HEK293 (cell line): Measurements from ENCODE around the gene EFNA2.
A peak's percentile ranks its signal among the peaks of the same experiment; 100 is the strongest.

Experiments
- KLF8 ChIP-seq: fragments of 450-650 bp; formaldehyde crosslinking; IDR thresholded peaks from 2 replicates; pipeline ENCODE4 v1.5.1; 2016; ENCODE audit warnings: missing biosample characterization, missing genetic modification characterization
- PRDM1 ChIP-seq: fragments of 450-650 bp; formaldehyde crosslinking; IDR thresholded peaks from 2 replicates; pipeline ENCODE4; 2016; ENCODE audit warnings: missing biosample characterization, missing genetic modification characterization
- SP3 ChIP-seq: fragments of 450-650 bp; formaldehyde crosslinking; IDR thresholded peaks from 2 replicates; pipeline ENCODE4 v1.5.1; 2016; ENCODE audit warnings: missing biosample characterization, missing genetic modification characterization
- TCF7L2 ChIP-seq: IDR thresholded peaks from 2 replicates; pipeline ENCODE4 v1.6.1; 2011; ENCODE audit warnings: low read depth, mild to moderate bottlenecking, inconsistent platforms, low read length, moderate library complexity, borderline replicate concordance
- WT1 ChIP-seq: fragments of 450-650 bp; formaldehyde crosslinking; IDR thresholded peaks from 2 replicates; pipeline ENCODE4 v1.5.1; 2016; ENCODE audit warnings: missing biosample characterization, missing genetic modification characterization
- ZBTB11 ChIP-seq: fragments of 450-650 bp; formaldehyde crosslinking; conservative IDR thresholded peaks from 2 replicates; pipeline ENCODE4 v1.5.1; 2016; ENCODE audit warnings: low read depth, missing biosample characterization, missing genetic modification characterization
- ZBTB44 ChIP-seq: fragments of 450-650 bp; IDR thresholded peaks from 2 replicates; pipeline ENCODE4 v1.5.1; 2018; ENCODE audit warnings: missing biosample characterization, mild to moderate bottlenecking, missing genetic modification characterization
- ZFP37 ChIP-seq: fragments of 450-650 bp; formaldehyde crosslinking; IDR thresholded peaks from 2 replicates; pipeline ENCODE4 v1.5.1; 2016; ENCODE audit warnings: missing biosample characterization, missing genetic modification characterization
- ZNF114 ChIP-seq: fragments of 450-650 bp; formaldehyde crosslinking; IDR thresholded peaks from 2 replicates; pipeline ENCODE4 v1.5.0; 2017; ENCODE audit warnings: missing biosample characterization, missing genetic modification characterization
- ZNF155 ChIP-seq: fragments of 450-650 bp; formaldehyde crosslinking; IDR thresholded peaks from 2 replicates; pipeline ENCODE4 v1.5.1; 2016; ENCODE audit warnings: missing biosample characterization, missing genetic modification characterization
- ZNF19 ChIP-seq: fragments of 450-650 bp; formaldehyde crosslinking; IDR thresholded peaks from 2 replicates; pipeline ENCODE4; 2016; ENCODE audit warnings: missing biosample characterization, missing genetic modification characterization, low read depth
- ZNF560 ChIP-seq: fragments of 450-650 bp; formaldehyde crosslinking; IDR thresholded peaks from 2 replicates; pipeline ENCODE4 v1.5.1; 2017; ENCODE audit warnings: missing biosample characterization, missing genetic modification characterization, borderline replicate concordance
- ZNF571 ChIP-seq: fragments of 450-650 bp; formaldehyde crosslinking; IDR thresholded peaks from 2 replicates; pipeline ENCODE4 v1.5.0; 2017; ENCODE audit warnings: missing biosample characterization, missing genetic modification characterization
- ZNF639 ChIP-seq: fragments of 450-650 bp; formaldehyde crosslinking; IDR thresholded peaks from 2 replicates; pipeline ENCODE4 v1.5.1; 2016; ENCODE audit warnings: missing biosample characterization, missing genetic modification characterization
- TF ChIP-seq, protein P1 (sequence below): fragments of 450-650 bp; formaldehyde crosslinking; IDR thresholded peaks from 2 replicates; pipeline ENCODE4 v1.5.1; 2017; ENCODE audit warnings: missing biosample characterization, missing genetic modification characterization
- TF ChIP-seq, protein P2 (sequence below): sonication (generic); formaldehyde crosslinking; IDR thresholded peaks from 2 replicates; pipeline ENCODE4 v1.8.1; 2022; ENCODE audit warnings: mild to moderate bottlenecking, moderate library complexity, missing genetic modification reagents

The EFNA2 gene

DNA sequence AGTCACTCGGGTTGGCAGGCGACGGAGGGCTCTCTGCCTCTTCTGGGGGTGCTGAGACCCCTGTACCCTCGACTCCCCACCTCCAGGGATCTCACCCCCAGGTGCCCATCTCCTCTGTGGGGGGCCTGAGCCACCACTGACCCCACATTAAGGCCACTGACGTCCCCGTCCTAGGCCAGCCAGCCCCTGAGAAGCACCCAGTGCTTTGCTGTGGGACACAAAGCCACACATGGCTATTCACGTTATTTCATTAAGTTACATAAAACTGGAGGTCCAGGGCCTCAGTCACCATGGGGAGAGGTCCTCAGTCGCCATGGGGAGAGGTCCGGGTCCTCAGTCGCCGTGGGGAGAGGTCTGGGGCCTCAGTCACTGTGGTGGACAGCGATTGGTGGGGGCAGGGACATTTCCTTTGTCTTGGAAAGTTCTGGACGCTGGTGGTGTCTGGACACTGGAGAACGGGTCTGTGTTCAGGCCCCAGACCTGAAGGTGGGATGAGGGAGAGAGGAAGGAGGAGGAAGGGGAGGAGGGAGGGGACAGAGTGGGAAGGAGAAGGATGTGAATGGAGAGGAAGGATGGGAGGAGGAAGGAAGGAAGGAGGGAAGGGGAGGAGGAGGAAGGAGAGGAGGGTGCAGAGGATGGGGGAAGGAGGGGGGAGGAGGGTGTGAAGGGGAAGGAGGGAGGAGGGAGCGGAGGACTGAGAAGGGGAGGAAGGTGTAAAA is 3.9 kb upstream of the EFNA2 start (continued):
- TF ChIP-seq ZBTB11 (no peak), ZFP37 (tag by site-specific recombination) (no peak), ZNF639 (tag by site-specific recombination) (no peak), WT1 (tag by site-specific recombination) (peak; percentile 35; the same call in 1 of the 2 replicates), ZNF155 (tag by site-specific recombination) (no peak), ZNF560 (tag by site-specific recombination) (no peak), KLF8 (tag by site-specific recombination) (peak; percentile 65), ZBTB44 (no peak), PRDM1 (no peak), ZNF571 (tag by site-specific recombination) (no peak), ZNF114 (tag by site-specific recombination) (no peak), SP3 (tag by site-specific recombination) (peak; percentile 37; the same call in 1 of the 2 replicates), ZNF19 (tag by site-specific recombination) (no peak), TCF7L2 (no peak)
- TF ChIP-seq, protein P1, sequence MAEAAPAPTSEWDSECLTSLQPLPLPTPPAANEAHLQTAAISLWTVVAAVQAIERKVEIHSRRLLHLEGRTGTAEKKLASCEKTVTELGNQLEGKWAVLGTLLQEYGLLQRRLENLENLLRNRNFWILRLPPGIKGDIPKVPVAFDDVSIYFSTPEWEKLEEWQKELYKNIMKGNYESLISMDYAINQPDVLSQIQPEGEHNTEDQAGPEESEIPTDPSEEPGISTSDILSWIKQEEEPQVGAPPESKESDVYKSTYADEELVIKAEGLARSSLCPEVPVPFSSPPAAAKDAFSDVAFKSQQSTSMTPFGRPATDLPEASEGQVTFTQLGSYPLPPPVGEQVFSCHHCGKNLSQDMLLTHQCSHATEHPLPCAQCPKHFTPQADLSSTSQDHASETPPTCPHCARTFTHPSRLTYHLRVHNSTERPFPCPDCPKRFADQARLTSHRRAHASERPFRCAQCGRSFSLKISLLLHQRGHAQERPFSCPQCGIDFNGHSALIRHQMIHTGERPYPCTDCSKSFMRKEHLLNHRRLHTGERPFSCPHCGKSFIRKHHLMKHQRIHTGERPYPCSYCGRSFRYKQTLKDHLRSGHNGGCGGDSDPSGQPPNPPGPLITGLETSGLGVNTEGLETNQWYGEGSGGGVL (tag by site-specific recombination), result peak; percentile 38
- TF ChIP-seq, protein P2, sequence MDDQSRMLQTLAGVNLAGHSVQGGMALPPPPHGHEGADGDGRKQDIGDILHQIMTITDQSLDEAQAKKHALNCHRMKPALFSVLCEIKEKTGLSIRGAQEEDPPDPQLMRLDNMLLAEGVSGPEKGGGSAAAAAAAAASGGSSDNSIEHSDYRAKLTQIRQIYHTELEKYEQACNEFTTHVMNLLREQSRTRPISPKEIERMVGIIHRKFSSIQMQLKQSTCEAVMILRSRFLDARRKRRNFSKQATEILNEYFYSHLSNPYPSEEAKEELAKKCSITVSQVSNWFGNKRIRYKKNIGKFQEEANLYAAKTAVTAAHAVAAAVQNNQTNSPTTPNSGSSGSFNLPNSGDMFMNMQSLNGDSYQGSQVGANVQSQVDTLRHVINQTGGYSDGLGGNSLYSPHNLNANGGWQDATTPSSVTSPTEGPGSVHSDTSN (CRISPR knock-in tag), result no peak
